GM12873 (cell line): ENCODE results near the gene RPTOR.
A peak's percentile ranks its signal among the peaks of the same experiment; 100 is the strongest.

ENCODE experiments used
- CTCF ChIP-seq: IDR thresholded peaks from 2 replicates; pipeline ENCODE4 v1.5.1; 2012; ENCODE audit warnings: low read depth, mild to moderate bottlenecking, moderate library complexity, low read length, control low read depth; ENCODE audit not compliant: insufficient read depth; ENCODE audit errors: missing control alignments

RPTOR gene

GRCh38 chr17:80892019-80892855, 347.6 kb downstream of the RPTOR start:
- TF ChIP-seq CTCF: no peak

GRCh38 chr17:80892900-80893603, 348.4 kb downstream of the RPTOR start:
- no peak for TF ChIP-seq CTCF

GRCh38 chr17:80893604-80894438, 349.2 kb downstream of the RPTOR start:
- no peak for TF ChIP-seq CTCF

GRCh38 chr17:80894439-80894721, 349.7 kb downstream of the RPTOR start:
- TF ChIP-seq CTCF: peak; percentile 26

GRCh38 chr17:80894726-80895125, 350.1 kb downstream of the RPTOR start:
- TF ChIP-seq CTCF: no peak

- TF ChIP-seq CTCF: no peak
Measured at GRCh38 chr17:80895366-80895765, 350.7 kb downstream of the RPTOR start.

GRCh38 chr17:80898716-80899115, 354.1 kb downstream of the RPTOR start:
- TF ChIP-seq CTCF: no peak
